Fibroblast of skin of left quadriceps (primary cell): ENCODE data around the gene RAB35.
A peak's percentile ranks its signal among the peaks of the same experiment; 100 is the strongest.

Experiments used
- DNase-seq, 2 experiments: peaks; one replicate each; pipeline ENCODE4 v3.0.0-alpha.2; 2013; ENCODE audit warnings: low read depth in 2 of 2

The RAB35 gene

DNA sequence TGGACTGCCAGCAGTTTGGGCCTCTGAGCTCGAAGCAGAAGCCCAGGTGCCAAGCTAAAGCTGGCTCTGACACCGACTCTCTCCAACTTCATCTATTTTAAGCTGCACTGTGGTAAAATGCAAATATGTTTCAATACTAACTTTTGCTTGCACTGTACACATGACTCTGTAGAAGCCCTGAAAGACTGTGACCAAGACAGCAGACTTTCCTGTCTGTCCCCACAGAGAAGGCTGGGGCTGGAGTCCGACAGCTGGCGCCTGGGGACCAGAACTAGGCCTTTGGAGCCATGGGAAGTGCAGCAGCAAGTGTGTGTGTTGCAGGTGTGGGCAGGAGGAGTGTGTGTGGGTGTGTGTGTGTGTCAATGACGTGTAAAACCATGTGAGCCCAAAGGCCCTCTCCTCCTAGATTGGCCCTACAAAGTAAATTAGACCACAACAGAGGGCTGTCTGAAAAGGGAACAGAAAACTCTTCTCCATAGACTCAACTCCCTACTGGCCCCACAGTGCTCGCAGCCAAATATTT lies 16.4 kb upstream of the RAB35 start:
- DNase-seq = no peak

DNA sequence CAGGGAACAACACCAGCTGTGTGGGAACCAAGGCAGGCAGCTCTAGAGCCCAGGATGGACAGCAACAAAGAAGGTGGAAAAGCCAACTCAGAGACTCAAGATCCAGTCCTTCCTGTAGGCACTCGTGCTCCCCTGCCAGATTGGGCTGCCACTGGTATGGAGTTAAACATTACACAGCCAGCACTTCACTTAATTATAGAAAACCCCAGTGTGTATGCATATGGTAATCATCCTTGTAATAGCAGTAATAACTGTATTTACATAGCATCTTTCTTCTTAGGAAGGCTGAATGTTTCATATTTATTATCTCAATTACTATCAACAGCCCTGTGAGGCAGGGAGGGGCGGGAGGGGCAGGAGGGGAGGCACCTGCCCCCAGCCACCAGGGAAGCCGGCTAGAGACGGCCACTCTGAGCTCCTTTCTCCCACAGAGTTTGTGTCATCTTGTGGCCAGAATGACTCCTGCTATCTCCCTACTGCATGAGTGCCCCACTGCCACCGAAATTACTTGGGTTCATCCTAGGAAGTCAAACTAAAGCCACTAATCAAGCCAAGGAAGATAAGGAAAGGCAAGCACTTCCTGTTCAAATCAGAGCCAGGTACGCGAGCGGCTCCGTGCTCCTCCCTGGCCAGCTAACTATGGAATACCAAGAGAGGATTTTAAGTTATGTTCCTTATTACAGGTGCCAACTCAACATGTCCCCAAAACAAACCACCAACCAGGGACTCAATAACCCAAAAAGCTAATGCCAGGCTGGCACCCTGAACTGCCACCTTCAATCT lies 15.7 kb upstream of the RAB35 start:
- DNase-seq = no peak

DNA sequence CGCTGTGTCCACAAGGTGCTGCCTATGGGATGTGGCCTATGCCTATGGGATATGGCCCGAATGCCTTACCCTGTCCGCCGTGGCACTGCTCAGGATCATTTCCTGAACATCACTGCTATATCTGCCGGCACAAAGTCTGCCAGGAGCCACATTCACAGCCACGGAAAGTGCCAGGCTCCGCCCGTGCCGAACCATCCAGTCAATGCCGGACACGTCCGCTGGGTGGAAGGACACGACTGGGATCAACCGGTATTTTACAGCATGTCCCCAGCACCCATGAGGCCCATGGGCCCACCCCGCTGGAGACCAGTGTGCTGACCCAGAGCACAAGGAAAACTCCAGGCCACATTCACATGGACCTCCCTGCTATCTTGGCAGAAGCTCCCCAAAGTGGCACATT lies 14.6 kb upstream of the RAB35 start:
- no peak for DNase-seq

DNA sequence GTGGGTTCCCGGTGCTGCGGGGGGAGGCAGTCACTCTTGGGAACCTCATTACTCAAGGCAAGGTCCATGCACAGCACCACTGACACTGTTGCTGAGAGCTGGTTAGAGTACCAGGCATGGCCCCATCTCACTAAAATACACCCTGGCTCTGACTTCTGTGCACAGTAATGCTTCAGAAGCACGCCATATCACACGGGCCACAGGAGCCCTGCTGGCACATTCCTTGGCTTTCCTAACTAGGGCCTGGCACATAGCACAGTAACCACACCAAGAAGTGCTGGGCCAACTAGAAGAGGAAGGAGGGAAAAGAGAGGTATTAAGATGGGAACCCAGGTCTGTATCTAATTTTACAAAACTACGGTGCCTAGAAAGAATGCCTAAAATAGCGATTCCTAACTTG lies 13.5 kb upstream of the RAB35 start:
- no peak for DNase-seq

GRCh38 chr12:120126635-120127005 lies 10.1 kb upstream of the RAB35 start:
- DNase-seq = no peak

DNA sequence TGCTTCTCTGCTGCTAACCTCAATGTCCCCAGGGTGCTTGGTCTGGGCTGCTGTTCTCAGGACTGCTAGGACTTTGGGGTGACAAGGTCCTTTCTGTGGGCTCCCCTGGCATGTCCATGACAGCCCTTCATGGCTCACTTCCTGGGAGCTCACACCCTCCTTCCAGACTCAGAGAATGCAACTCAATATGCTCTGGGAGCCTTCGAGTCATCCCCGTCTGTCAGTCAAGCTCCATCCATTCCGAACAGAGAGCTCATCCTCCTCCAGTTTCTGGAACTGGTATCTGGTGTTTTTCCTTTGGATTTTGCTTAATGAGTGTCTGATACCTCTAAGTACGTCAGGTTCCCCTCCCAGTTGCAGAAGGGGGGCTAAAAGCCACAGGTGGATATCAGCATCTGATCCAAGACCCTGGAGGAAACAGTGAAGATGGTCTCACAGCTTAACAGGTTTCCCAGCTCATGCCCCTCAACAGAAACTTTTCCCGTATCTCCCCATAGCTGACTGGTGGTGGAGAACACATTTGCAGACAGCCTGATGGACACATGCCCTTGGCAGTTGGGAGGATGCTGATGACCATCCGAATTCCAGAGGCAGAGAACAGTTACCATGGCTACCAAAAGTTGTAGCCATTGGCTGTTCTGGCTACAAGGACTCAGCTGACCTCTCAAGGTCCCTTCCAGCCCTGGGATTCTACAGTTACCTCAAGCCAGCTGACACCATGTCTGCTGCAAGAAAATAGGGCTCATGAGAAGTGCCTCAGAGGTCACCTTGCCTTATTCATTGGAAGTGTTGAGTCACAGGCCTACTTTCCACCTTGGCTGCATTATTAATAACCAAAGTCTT lies 9.5 kb upstream of the RAB35 start:
- no peak for DNase-seq

- no peak for DNase-seq
Observed at GRCh38 chr12:120125029-120125428, 8.5 kb upstream of the RAB35 start.

GRCh38 chr12:120121766-120122293 lies 5.3 kb upstream of the RAB35 start:
- DNase-seq = no peak

DNA sequence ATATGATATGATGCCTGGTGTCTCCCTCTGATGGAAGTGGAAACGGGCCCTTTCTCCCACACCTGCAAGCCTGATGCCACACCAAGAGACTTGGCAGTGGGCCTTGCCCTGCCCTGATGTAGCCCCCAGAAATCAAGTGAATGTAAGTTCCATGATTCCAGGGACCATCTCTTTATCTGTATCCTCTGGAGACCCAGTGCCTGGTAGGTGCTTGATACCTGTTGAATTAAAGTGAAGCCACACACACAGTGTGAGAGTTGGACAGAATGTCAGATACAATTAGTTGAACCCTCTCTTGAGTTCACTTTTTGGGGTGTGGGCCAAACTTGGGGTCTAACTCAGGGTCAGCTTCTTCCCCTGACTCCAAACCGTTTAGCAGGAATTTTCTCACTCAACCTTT lies 4.8 kb upstream of the RAB35 start:
- DNase-seq = no peak

- no peak for DNase-seq
Observed at GRCh38 chr12:120119271-120119973, 2.9 kb upstream of the RAB35 start.

- DNase-seq = peak; percentile 28 to 41
Observed at GRCh38 chr12:120118321-120119061, 1.9 kb upstream of the RAB35 start.

- no peak for DNase-seq
Observed at GRCh38 chr12:120117961-120118320, 1.4 kb upstream of the RAB35 start.

- peak; percentile 81 to 83 for DNase-seq
Observed at GRCh38 chr12:120116792-120117651, 469 bp upstream of the RAB35 start.

- no peak for DNase-seq
Observed at GRCh38 chr12:120115692-120116440, 687 bp downstream of the RAB35 start.

DNA sequence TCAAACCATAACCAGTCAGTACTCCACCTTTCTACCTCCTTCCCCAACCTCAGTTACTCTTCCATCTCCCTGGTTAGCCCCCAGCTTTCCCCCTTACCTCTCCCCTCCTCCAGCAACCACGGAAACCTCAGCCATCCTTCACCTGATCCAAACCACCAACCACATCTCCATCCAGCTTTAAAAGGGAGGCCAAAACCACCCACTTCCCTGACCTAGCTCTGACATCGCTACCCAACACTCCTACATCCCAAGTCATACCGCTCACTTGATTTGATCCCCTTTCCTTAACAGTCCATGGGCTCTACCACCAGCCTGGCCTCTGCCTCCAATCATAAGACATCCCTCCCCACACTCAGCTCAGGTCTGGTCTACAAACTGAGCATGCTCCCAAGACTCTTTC lies 1.5 kb downstream of the RAB35 start:
- DNase-seq = no peak

DNA sequence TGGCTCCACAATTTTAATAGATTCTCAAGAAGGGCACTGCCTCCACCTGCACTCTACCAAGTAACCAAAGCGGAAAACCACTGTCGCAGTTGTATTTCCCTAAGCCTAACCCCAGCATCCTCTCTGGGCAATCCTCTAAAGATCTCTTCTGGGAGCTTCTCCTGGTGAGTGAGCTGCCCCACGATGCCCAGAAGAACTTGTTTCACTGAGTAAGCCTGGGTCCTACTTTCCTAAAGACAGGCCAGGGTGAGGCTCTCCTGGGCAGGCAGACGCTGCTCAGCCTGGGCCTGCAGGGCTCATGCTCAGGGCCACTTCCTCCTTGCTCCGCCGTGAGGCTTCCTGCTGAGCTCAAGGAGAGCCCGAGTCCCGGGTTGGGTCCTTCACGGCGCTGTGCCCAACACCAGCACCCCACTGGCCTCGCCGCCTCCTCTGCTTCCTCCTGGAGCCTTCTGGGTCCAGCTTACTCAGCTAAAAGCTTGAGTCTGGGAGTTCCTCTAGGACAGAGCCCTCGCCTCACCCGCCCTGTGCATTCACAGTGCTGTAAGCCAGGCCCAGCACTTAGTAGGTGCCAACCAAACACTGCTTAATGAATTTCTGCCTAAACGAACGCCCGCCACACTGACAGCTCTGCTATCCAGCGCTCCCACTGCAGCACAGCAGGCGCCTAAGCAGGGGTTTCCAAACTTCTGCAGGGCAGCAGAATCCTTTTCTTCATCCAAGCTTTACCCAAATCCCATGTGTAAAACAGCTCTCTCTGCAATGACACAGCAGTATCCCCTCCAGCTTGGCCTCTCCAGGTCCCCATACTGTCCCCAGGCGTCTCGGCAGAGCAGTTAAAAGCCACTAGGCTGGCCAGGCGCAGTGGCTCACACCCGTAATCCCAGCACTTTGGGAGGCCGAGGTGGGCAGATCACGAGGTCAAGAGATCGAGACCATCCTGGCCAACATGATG lies 5.7 kb downstream of the RAB35 start:
- DNase-seq = no peak

DNA sequence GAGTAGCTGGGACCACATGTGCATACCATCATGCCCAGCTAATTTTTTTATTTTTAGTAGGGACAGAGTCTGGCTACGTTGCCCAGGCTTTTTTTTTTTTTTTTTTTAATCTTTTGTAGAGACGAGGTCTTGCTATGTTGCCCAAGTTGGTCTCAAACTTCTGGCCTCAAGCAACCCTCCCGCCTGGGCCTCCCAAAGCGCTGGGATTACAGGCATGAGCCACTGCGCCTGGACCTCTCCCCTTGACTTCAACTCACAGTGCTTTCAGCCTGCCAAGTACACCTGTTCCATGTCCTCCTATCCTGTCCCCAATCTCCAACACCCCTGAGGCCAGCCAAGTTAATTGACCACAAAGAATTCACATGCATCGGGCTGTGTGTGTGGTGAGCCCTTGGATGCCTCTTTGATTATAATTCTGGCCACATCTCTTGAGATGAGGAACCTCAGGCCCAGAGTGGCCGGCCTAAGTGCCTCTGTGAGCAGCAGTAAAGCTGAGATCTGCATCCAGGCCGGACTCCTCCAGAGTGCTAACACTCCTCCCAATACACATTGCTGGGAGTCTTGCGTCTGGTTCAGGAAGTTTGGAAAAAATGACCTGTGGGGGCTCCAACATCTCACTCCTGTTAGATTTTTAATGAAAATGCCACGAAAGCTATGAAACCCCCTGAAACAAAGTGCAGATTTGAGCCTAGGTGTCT lies 6.8 kb downstream of the RAB35 start:
- no peak for DNase-seq

GRCh38 chr12:120106151-120106550 lies 10.4 kb downstream of the RAB35 start:
- no peak for DNase-seq
